HepG2 (cell line): Measurements from ENCODE around the gene RRN3.
"Not testable (repeated sequence)": the region's sequence is repeated elsewhere in the genome, so short reads cannot be mapped to it uniquely, and the experiment has no call there.

Experiments
- HDAC2 ChIP-seq: sonication (generic); formaldehyde crosslinking; IDR thresholded peaks from 2 replicates; pipeline ENCODE4 v1.4.0; 2020; ENCODE audit warnings: missing genetic modification reagents
- NFYC ChIP-seq: IDR thresholded peaks from 2 replicates; pipeline ENCODE4 v1.6.1; 2016; ENCODE audit warnings: missing genetic modification reagents, missing compliant biosample characterization
- PAF1 ChIP-seq: IDR thresholded peaks from 2 replicates; pipeline ENCODE4 v1.6.1; 2016; ENCODE audit warnings: missing genetic modification reagents, missing compliant biosample characterization
- REST ChIP-seq, 2 experiments: IDR thresholded peaks; 2 replicates each; pipeline ENCODE4 v1.6.1; 2011 to 2012; ENCODE audit warnings: low read length in 2 of 2, borderline replicate concordance in 1 of 2, low read depth in 1 of 2, mild to moderate bottlenecking in 1 of 2, moderate library complexity in 1 of 2
- SRF ChIP-seq: IDR thresholded peaks from 2 replicates; pipeline ENCODE4 v1.6.1; 2011; ENCODE audit warnings: mild to moderate bottlenecking, low read depth, low read length, moderate library complexity
- ZBTB7A ChIP-seq: sonication (generic); formaldehyde crosslinking; IDR thresholded peaks from 2 replicates; pipeline ENCODE4 v1.8.0; 2022; ENCODE audit warnings: mild to moderate bottlenecking, missing genetic modification reagents
- ZNF205 ChIP-seq: IDR thresholded peaks from 2 replicates; pipeline ENCODE4 v1.6.1; 2018; ENCODE audit warnings: missing biosample characterization, missing genetic modification reagents
- TF ChIP-seq, protein P1 (sequence below): sonication (generic); formaldehyde crosslinking; IDR thresholded peaks from 2 replicates; pipeline ENCODE4 v1.4.0; 2020; ENCODE audit warnings: missing genetic modification reagents

GRCh38 chr16:15130256-15130932, 36.3 kb upstream of the RRN3 start:
- not testable (repeated sequence) for TF ChIP-seq PAF1 (CRISPR knock-in tag); HDAC2 (CRISPR knock-in tag); NFYC (CRISPR knock-in tag); ZBTB7A; REST (IDR thresholded peaks at IDR 0.05; ENCODE audit: borderline replicate concordance in 1 of 2, low read depth in 1 of 2, low read length in 2 of 2); SRF; ZNF205
- TF ChIP-seq, protein P1, sequence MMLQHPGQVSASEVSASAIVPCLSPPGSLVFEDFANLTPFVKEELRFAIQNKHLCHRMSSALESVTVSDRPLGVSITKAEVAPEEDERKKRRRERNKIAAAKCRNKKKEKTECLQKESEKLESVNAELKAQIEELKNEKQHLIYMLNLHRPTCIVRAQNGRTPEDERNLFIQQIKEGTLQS (CRISPR knock-in tag), result not testable (repeated sequence)
